ENCODE results near the gene ZSCAN9. TPM values are rescaled to one million over a fixed set of nuclear protein-coding genes. Genes with fewer than 3 reads are reported as not detected.
A peak's percentile ranks its signal among the peaks of the same experiment; 100 is the strongest.

The ZSCAN9 gene
- total and polyA plus RNA-seq, 2 of the 13 experiments (the other 11 are each of a cell fraction or from before 2014, with no cell fraction given) = 14.6 to 17.8 TPM

DNA sequence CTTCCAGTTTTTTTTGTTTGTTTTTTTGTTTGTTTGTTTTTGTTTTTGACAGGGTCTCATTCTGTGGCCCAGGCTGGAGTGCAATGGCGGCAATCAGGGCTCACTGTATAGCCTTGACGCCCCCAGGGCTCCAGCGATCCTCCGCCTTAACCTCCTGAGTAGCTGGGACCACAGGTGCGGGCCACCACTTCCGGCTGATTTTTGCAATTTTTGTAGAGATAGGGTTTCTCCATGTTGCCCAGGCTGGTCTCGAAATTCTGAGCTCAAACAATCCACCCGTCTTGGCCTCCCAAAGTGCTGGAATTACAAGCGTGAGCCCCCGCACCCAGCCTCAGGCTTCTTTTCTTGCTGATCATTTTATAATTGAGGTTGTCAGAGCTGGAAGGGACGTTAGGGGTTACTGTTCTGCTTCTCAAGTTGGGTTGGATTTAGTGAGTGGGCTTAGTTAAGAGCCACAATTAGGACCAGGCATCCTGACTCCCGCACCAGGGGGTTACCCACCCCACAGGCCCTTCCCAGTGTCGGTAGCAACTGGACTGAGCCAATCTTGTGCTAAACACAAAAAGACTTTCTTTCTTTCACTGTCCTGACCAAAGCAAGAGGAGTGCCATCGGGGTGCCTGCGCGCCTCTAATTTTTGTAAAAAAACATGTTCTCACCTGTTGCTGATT, 13.1 kb upstream of the ZSCAN9 start (continued):
- TF ChIP-seq ZFP36 (IDR thresholded peaks at IDR 0.05; ENCODE audit: borderline replicate concordance, low read depth, low read length, partially characterized antibody) (no peak), ZBTB1 (CRISPR knock-in tag; IDR thresholded peaks at IDR 0.05; ENCODE audit: borderline replicate concordance) (no peak), ZNF343 (CRISPR knock-in tag; IDR thresholded peaks at IDR 0.05) (no peak), GLMP (CRISPR knock-in tag; IDR thresholded peaks at IDR 0.05; ENCODE audit: borderline replicate concordance) (no peak), ZNF546 (CRISPR knock-in tag; conservative IDR thresholded peaks at IDR 0.05) (no peak), MTA1 (CRISPR knock-in tag; IDR thresholded peaks at IDR 0.05; ENCODE audit: borderline replicate concordance) (no peak), CEBPG (CRISPR knock-in tag; IDR thresholded peaks at IDR 0.05) (no peak), ELF4 (CRISPR knock-in tag; IDR thresholded peaks at IDR 0.05; ENCODE audit: borderline replicate concordance) (0 out of 2 replicates have a peak, but pooled peaks have one; percentile 4), KMT2B (CRISPR knock-in tag; IDR thresholded peaks at IDR 0.05) (no peak), ADNP (CRISPR knock-in tag; IDR thresholded peaks at IDR 0.05) (no peak), PITX1 (CRISPR knock-in tag; IDR thresholded peaks at IDR 0.05) (0 out of 2 replicates have a peak, but pooled peaks have one; percentile 7), ZNF362 (CRISPR knock-in tag; IDR thresholded peaks at IDR 0.05; ENCODE audit: borderline replicate concordance) (no peak), ZNF34 (CRISPR knock-in tag; IDR thresholded peaks at IDR 0.05; ENCODE audit: borderline replicate concordance) (no peak), FOXA3 (CRISPR knock-in tag; IDR thresholded peaks at IDR 0.05) (no peak), PTBP1 (IDR thresholded peaks at IDR 0.05; ENCODE audit: low read depth, low read length, poor library complexity, severe bottlenecking) (no peak), RARG (CRISPR knock-in tag; IDR thresholded peaks at IDR 0.05; ENCODE audit: low read depth) (no peak), REL (CRISPR knock-in tag; conservative IDR thresholded peaks at IDR 0.05) (no peak), ZNF430 (CRISPR knock-in tag; IDR thresholded peaks at IDR 0.05) (no peak), PHF8 (CRISPR knock-in tag; IDR thresholded peaks at IDR 0.05) (no peak), CREBL2 (CRISPR knock-in tag; IDR thresholded peaks at IDR 0.05; ENCODE audit: borderline replicate concordance) (no peak), ZNF225 (CRISPR knock-in tag; IDR thresholded peaks at IDR 0.05) (no peak), DNMT1 (CRISPR knock-in tag; IDR thresholded peaks at IDR 0.05) (no peak), SMYD3 (CRISPR knock-in tag; IDR thresholded peaks at IDR 0.05) (no peak), NONO (IDR thresholded peaks at IDR 0.05) (no peak), NONO (CRISPR knock-in tag; conservative IDR thresholded peaks at IDR 0.05) (no peak), MAFF (IDR thresholded peaks at IDR 0.05; ENCODE audit: low read depth, low read length) (no peak)
- TF ChIP-seq, protein P1, sequence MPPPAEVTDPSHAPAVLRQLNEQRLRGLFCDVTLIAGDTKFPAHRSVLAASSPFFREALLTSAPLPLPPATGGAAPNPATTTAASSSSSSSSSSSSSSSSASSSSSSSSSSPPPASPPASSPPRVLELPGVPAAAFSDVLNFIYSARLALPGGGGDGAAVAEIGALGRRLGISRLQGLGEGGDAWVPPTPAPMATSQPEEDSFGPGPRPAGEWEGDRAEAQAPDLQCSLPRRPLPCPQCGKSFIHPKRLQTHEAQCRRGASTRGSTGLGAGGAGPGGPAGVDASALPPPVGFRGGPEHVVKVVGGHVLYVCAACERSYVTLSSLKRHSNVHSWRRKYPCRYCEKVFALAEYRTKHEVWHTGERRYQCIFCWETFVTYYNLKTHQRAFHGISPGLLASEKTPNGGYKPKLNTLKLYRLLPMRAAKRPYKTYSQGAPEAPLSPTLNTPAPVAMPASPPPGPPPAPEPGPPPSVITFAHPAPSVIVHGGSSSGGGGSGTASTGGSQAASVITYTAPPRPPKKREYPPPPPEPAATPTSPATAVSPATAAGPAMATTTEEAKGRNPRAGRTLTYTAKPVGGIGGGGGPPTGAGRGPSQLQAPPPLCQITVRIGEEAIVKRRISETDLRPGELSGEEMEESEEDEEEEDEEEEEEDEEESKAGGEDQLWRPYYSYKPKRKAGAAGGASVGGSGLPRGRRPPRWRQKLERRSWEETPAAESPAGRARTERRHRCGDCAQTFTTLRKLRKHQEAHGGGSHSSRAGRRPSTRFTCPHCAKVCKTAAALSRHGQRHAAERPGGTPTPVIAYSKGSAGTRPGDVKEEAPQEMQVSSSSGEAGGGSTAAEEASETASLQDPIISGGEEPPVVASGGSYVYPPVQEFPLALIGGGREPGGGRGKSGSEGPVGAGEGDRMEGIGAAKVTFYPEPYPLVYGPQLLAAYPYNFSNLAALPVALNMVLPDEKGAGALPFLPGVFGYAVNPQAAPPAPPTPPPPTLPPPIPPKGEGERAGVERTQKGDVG (CRISPR knock-in tag; IDR thresholded peaks at IDR 0.05; ENCODE audit: borderline replicate concordance) = no peak
